Stimulated activated CD4-positive, alpha-beta T cell treated with anti-CD3 and anti-CD28 coated beads, Interleukin-4, amount 100 ng/mL, for 1 hour (primary cell): ENCODE measurements around the gene GPR137.
"Not testable (repeated sequence)": the region's sequence is repeated elsewhere in the genome, so short reads cannot be mapped to it uniquely, and the experiment has no call there.

Experiments used
- DNase-seq: peaks from one replicate; pipeline ENCODE4 v3.0.0-alpha.2; 2020

GPR137 gene, protein sequence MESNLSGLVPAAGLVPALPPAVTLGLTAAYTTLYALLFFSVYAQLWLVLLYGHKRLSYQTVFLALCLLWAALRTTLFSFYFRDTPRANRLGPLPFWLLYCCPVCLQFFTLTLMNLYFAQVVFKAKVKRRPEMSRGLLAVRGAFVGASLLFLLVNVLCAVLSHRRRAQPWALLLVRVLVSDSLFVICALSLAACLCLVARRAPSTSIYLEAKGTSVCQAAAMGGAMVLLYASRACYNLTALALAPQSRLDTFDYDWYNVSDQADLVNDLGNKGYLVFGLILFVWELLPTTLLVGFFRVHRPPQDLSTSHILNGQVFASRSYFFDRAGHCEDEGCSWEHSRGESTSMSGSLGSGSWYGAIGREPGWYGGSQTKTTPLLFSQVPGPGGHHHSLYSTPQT

GRCh38 chr11:64284962-64285884, at the start of gene GPR137:
Gene GPR137, plus strand, starts transcription at chr11:64285848. Its CDS starts 677 bp downstream, at chr11:64286525.
- peak; percentile 91 for DNase-seq

- no peak for DNase-seq
Observed at GRCh38 chr11:64237484-64237951, 48.1 kb upstream of the GPR137 start.

DNA sequence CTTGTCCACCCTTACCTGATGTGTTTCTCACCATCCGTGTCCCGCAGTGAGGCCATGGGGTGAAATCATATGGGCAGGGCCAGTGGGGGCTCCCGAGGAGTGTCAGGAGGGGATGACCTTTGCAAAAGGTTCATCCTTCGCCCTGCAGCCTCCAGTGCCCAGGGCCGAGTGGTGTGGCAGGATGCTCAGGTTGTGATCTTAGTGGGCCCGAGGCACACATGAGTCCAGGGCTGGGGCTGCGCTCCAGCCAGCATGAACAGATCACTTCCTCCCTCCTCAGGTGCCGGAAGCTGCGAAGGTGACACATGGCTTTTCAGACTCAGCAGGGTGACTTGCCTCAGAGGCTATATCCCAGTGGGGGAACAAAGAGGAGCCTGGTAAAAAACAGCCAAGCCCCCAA, 47.6 kb upstream of the GPR137 start:
- DNase-seq = no peak

GRCh38 chr11:64238999-64239398, 46.6 kb upstream of the GPR137 start:
- DNase-seq = no peak

GRCh38 chr11:64239662-64240434, 45.8 kb upstream of the GPR137 start:
- DNase-seq = no peak

DNA sequence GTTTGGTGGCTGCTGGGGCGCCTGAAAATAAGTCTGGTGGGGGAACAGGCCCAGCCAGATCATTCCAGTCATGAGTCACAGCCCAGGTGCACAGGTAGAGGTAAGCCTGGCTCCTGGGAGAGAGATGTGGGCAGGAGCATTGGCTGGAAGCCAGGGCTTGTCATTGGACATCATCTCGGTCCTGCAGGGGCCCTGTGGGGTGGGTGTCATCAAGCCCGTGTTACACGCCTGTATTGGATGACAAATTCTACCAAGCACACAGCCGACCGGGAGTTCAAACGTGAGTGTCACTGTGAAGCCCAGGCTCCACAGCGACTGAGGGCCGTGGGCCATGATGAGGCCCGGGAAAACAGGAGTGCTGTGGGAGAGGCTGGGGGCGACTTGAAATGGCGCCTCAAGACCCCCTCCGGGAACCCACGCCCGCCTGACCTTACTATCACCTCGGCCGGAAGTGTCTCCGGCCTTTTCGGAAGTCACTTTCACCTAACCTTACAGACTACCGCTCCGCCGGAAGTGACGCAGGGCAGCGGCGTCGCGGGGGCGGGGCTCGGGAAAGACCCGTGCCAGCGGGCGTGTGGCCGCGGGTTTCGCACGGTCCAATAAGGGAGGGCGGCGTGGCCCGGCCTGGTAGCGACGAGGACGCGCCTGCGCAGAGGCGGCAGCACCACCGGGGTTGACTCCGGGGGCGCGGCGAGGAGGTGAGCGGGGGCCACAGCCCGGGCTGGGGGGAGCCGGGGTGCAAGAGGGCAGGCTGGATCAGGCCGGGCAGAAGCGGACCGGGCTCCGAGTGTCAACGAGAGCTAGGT, 45.0 kb upstream of the GPR137 start, which contains the start of gene FKBP2:
TSS of gene FKBP2 (plus strand) at position 661 of the 806 bp plus-strand sequence. CDS start 1,293 bp downstream, outside the sequence.
- DNase-seq = peak; percentile 98

GRCh38 chr11:64241241-64241490, 44.5 kb upstream of the GPR137 start:
- DNase-seq = peak; percentile 100

DNA sequence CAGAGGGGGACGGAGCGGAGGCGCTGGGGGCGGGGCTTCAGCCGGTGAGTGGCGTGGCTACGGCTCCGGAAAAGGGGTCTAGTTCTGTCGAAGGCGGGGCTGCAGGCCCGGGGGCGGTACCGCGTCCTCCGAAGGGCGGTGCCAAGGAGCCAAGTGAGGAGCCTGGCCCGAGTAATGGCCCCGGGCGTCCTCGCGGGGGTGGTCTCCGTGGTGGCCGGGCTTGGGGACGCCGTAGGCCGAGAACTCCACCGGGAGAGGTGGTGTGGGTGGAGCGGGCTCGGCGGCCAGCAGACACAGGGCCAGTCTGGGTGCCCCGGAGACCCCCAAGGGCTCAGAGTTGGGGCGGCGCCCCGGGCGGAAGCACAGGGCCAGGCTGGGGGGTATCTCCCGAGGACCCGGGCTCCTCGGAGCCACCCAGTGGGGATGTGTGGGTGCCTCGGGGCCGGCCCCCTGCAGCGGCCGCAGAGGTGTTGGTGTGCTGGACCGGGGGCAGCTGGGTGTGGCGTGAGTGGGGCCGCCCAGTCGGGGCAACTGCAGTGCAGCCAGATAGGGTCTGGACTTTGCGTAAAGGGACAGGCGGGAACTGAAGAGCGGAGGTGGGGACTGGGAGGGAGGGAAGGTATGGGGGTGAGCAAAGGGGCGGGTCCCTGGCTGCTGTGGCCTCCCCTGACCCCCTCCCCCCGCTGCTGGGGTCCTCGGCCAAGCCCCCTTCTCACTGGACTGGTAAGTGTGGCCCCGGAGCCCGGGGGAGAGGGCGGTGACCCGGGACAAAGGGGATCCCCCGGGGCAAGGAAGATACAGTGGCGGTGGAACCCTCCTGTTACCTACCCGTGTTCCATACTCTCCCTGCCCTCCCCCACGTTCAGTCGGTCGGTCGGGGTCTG, 43.9 kb upstream of the GPR137 start:
- no peak for DNase-seq

GRCh38 chr11:64243236-64243854, 42.3 kb upstream of the GPR137 start:
- no peak for DNase-seq

DNA sequence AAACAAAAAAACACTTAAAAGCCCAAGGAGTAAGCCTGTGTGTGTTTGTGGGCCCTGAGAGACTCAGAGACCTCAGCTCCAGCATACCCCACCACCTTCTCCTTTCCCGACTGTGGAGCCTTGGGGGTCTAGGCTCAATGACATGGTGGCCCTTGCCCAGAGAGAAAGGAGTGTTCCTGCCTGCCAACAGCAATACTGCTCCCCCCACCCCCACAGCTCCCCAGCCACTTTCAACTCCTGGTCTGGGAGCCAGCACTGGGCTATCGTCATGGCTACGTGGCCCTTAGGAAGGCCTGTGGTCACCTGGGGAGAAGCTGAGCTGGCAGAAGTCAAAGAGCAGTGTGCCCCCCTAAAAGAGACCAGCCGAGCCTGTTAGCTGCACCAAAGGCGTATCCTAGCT, 41.5 kb upstream of the GPR137 start:
- DNase-seq = no peak

DNA sequence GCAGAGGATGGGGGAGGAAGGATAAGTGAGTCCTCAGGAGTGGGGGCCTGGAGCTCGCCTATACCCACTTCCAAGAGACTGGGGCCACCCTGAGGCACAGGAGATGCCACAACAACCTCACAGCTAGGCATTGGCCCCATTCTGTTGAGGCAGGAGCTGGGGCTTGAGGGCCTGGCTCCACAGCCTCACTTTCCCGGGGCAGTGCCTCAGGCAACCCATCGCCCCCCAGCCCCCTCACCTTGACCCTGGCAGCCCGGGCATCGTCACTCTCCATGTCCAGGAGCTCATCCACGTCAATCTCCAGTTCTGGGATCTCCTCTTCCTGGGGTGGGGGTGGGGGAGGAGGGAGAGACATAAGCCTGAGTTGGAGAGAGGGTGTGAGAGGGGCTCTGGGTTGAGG, 40.7 kb upstream of the GPR137 start:
- DNase-seq = no peak

DNA sequence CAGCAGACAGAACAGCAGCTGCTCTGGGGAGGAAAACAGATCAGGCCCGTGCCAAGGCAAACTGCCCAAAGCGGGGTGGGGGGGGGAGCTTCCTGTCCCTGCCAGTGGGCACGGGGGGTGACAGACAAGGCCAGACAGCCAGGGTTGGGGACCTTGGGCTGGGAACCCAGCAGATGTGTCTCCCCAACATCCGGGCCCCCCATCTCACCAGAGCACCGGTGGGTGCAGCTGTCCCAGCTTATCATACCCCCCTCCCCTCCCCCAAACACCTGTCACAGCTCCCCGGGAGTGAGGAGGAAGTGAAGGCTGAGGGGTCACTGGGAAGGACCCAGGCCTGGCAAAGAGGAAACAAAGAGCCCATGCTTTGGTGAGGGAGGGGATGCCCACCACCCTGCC, 40.2 kb upstream of the GPR137 start:
- DNase-seq = no peak

DNA sequence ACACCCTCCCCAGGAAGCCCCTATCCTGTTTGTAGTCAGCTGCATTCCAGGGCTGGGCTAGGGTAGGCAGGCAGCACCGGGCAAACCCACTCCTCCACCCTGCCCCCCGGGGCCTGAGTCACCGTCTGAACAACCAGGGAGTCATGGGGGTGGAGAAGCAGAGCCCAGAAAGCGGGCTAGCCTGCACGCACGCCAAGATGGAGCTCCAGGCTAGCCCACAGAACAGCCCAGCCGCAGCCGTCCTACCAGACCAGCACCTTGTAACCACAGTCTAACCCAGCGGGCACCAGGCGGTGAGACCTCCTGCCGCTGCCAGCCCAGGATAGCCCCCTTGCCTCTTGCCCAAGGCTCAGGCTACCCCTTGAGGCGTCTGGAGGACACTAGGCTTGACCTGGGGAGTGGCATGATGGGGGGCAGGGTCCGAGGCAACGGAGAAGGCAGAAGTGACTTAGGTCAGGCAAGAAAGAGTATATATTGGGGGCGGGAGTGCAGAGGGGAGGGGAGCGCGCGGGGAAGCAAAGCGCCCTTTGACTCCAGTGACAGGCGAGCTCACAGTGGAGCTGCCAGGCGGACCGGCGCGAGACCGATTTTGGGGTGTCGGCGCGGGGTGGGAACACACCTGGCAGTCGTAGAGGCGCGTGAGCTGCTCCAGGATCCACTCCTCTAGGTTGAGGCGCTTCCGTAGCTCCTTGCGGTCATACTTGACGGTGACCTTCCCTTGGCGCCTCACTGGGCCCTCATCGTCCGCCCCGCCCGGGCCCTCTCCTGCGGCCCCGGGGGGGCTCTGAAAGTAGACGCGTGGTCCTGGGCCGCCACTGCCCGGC, 39.6 kb upstream of the GPR137 start:
- peak; percentile 86 for DNase-seq

DNA sequence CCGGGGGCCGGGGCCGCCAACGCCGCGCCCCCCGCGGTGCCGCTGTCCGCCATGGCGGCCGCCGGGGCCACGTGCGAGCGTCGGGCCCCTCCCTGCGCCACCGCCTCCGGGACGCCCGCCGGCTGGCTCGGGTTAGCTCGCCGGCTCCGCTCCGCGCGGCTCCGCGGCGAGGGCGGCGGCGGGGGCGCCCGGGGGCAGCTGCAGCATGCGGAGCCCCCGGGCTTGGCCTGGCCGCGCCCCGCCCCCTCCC, 39.1 kb upstream of the GPR137 start:
- not testable (repeated sequence) for DNase-seq

DNA sequence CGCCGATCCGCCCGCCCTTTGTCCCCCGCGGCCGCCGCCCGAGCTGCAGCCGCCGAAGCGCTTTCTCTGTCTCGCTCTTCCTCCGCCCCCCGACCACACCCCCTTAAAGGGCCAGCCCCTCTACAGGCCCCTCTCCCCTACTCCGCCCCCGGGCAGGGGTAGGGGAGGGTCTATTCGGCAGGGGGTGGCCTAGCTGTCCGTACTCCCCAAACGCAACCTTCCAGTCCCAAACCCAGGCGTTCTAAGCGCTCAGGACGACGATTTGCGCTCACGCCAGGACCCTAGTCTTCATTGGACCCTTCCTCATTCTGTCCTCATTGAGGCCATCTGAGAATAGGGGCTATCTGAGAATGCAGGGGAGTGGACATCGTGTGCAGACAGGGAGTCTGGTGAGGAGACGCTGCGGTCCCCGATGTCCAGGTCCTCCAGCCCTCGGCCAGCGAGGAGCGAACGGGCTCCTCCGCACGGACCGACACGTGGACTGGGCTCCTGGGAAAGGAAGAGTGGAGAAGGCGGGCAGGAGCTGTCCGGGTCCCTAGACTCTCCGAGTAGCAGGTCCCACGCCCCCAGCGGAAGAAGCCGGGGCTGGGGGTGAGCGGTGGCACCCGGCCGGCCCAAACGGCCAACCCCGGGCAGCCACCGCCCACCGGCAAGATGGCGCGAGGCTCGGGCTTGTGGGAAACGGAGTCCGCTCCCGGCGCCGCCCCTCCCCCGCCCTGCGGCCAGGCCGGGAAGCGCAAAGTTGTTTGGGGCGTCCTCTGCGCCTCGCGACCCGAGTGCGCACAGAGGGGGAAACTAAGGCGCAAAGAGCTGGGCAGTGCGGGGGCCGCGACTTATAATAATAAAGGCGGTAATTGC, 38.5 kb upstream of the GPR137 start, which contains the start of gene PPP1R14B:
TSS of gene PPP1R14B (minus strand) at position 73 of the 858 bp plus-strand sequence. CDS start 270 bp downstream, outside the sequence.
- peak; percentile 87 for DNase-seq

DNA sequence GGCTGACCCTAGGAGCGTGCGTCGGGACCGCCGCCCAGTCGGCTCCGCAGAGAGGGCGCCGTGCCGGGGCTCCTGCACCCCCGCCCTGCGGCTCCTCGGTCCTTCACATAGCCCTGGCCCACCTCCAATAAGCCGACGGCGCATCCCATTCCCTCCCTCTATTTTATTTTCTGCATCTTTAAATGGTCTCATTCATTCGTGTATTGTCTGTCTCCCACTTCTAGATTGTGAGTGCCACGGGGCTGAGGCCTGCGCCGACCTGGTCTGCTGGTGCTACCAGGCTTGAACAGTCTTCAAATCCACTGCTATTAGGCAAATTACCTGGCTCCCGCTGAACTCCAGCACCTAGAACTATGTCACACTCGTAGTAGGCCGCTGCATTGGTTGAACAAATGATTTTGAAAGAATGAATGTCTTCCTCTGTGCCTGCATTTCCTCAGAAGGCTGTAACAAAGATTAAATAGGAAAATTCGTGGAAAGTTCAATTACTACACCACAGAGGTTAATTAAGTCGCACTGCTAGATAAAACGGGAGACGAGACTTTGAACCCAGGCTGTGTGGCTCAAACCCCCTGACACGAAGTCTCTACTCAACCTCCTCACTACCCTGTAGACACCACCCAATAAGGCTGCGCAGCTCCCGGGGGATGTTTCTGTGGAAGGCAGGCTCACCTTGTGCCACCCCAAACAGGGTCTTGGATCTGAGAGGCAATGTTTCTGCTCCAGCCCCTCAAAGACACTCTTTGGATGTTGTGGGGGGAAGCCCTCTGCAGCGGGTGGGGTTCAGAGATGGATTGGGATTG, 37.7 kb upstream of the GPR137 start:
- no peak for DNase-seq

DNA sequence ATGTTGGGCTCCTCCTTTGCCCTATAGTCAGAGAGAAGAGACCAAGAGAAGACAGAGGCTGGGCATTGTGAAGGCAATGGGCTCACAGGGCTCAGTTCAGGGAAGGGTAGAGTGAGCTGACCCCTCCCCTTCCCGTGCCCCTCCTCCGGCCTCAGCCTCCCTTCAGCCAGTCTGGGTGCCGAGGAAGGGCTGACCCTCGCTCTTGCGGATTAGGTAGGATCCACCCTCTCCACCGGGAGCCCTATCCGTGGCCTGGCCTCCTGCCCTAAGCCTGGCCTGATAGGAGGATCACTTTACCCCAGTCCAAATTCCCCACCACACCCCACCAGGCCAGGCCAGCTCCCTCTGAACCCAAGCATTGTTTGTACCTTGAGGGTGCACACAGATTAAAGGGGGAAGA, 37.1 kb upstream of the GPR137 start:
- DNase-seq = no peak

DNA sequence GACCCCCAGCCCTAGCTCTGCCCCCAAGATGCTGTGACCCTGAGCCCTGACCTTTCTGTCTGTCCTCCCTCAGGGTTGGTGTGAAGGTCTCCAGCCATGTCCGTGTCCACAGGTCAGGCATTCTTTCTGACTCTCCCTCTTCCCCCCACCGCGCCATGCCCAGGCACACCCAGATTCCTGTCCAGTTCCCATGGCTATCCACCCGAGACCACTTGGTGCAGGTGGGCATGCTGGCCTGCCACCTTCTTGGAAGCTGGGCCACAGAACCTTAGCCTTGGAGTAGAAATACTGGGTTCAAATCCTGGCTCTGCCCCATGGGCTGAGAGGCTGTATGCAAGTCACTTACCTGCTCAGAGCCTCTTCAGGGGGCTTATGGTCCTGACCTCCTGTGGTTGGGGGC, 36.6 kb upstream of the GPR137 start:
- DNase-seq = no peak
